Osteocyte (in vitro differentiated cells): ENCODE measurements around the gene MYCBPAP. TPM values are rescaled to one million over a fixed set of nuclear protein-coding genes. Genes with fewer than 3 reads are reported as not detected.
A peak's percentile ranks its signal among the peaks of the same experiment; 100 is the strongest.

Experiments used
- DNase-seq: peaks from one replicate; pipeline ENCODE4 v3.0.0; 2021; ENCODE audit warnings: mixed read lengths; ENCODE audit not compliant: unreplicated experiment; ENCODE audit errors: extremely low spot score
- H3K27ac Mint-ChIP-seq: one replicate; pipeline ENCODE4 v1.8.0; 2021; ENCODE audit warnings: mild to moderate bottlenecking, mixed read lengths; ENCODE audit not compliant: unreplicated experiment
- H3K27me3 Mint-ChIP-seq: one replicate; pipeline ENCODE4 v1.8.0; 2021; ENCODE audit warnings: mixed read lengths; ENCODE audit not compliant: unreplicated experiment
- H3K36me3 Mint-ChIP-seq: one replicate; pipeline ENCODE4 v1.8.0; 2021; ENCODE audit warnings: mixed read lengths; ENCODE audit not compliant: unreplicated experiment
- H3K4me1 Mint-ChIP-seq: one replicate; pipeline ENCODE4 v1.8.0; 2021; ENCODE audit warnings: mixed read lengths; ENCODE audit not compliant: unreplicated experiment
- H3K4me3 Mint-ChIP-seq: one replicate; pipeline ENCODE4 v1.8.0; 2021; ENCODE audit warnings: mild to moderate bottlenecking, moderate library complexity, mixed read lengths; ENCODE audit not compliant: unreplicated experiment
- H3K9me3 Mint-ChIP-seq: one replicate; pipeline ENCODE4 v1.8.0; 2021; ENCODE audit warnings: mixed read lengths; ENCODE audit not compliant: unreplicated experiment
- total RNA-seq: library from RNA; stranded (reverse); gene quantifications from 2 replicates; pipeline ENCODE4 v1.2.1, GENCODE V29; 2021
- TF ChIP-seq, protein P1 (sequence below): fragments of 200-600 bp; sonication (generic); IDR thresholded peaks from 2 replicates; pipeline ENCODE4 v1.5.0; 2021; ENCODE audit warnings: antibody characterized with exemption, mild to moderate bottlenecking, moderate library complexity

The MYCBPAP gene
- total RNA-seq, 1 donor from 2014 or later, result 0.46 TPM

- Mint-ChIP-seq H3K4me3 (peak overlapping the region; percentile 82), H3K27me3 (no peaks in the 10 kb centered on the region), H3K4me1 (peaks cover 19% of the 10 kb centered on the region), H3K27ac (peak overlapping the region; percentile 79), H3K36me3 (peaks cover 13% of the 10 kb centered on the region), H3K9me3 (no peaks in the 10 kb centered on the region)
- peak; percentile 90 for DNase-seq
- TF ChIP-seq, protein P1, sequence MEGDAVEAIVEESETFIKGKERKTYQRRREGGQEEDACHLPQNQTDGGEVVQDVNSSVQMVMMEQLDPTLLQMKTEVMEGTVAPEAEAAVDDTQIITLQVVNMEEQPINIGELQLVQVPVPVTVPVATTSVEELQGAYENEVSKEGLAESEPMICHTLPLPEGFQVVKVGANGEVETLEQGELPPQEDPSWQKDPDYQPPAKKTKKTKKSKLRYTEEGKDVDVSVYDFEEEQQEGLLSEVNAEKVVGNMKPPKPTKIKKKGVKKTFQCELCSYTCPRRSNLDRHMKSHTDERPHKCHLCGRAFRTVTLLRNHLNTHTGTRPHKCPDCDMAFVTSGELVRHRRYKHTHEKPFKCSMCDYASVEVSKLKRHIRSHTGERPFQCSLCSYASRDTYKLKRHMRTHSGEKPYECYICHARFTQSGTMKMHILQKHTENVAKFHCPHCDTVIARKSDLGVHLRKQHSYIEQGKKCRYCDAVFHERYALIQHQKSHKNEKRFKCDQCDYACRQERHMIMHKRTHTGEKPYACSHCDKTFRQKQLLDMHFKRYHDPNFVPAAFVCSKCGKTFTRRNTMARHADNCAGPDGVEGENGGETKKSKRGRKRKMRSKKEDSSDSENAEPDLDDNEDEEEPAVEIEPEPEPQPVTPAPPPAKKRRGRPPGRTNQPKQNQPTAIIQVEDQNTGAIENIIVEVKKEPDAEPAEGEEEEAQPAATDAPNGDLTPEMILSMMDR, result peak; percentile 53
These were observed 28.6 kb upstream of the MYCBPAP start for GRCh38 chr17:50479522-50480141.

DNA sequence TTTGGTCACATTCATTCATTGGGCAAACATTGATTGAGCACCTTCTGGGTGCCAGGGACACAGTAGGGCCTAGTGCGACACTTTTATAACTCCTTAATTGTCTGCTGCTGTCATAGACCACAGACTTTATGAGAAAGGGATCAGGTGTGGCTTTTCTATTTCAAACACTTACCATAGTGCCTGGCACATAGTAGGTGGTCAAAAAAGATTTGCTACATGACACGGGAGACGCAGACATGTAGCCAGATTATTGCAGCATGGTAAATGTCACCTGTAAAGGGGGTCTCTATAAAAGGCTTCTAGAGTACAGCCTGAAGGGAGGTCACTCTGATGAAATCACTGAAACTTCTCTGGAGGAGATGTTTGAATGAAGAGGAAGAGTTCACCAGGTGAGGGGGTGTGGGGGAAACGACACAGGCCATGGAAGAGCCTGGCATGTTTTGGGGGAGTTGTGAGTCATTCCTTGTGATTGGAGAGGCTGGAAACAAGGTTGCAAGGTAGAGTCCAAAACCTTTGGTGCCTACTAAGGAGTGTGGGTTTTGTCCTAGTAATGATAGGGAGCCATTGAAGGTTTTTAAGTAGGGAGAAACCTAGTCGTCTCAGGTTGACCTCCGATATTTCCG is 28.0 kb upstream of the MYCBPAP start:
- Mint-ChIP-seq H3K27ac (no peak overlapping the region), H3K4me3 (peak overlapping the region; percentile 82), H3K4me1 (peaks cover 19% of the 10 kb centered on the region), H3K9me3 (no peaks in the 10 kb centered on the region), H3K27me3 (no peaks in the 10 kb centered on the region), H3K36me3 (peaks cover 18% of the 10 kb centered on the region)
- TF ChIP-seq, protein P1, result no peak
- DNase-seq, result no peak

DNA sequence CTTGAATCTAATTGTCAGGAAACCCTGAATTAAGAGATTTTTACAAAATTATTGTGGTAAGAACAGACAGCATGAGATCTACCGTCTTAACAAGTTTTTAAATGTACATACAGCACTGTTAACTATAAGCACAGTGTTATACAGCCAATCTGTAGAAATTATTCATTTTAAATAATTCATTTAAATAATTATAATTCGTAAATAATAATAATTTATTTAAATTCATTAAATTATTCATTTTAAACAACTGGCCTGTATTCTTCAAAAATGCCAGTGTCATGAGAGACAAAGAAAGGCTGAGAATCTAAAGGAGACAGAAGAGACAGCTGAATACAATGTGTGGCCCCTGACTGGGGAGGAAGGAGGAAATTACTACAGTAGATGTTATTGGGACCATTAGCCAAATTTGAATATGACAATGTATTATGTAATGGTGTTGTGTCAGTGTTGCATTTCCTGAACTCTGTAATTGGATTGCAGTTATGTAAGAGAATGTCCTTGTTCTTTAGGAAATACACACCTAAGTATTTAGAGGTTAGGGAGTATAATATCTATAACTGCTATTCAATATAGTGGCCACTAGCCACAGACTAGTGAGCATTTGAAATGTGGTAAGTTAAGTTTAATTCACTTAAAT is 27.3 kb upstream of the MYCBPAP start:
- peaks cover 24% of the 10 kb centered on the region for H3K36me3 Mint-ChIP-seq
- no peak overlapping the region for H3K27ac Mint-ChIP-seq
- no peaks in the 10 kb centered on the region for H3K9me3 Mint-ChIP-seq

DNA sequence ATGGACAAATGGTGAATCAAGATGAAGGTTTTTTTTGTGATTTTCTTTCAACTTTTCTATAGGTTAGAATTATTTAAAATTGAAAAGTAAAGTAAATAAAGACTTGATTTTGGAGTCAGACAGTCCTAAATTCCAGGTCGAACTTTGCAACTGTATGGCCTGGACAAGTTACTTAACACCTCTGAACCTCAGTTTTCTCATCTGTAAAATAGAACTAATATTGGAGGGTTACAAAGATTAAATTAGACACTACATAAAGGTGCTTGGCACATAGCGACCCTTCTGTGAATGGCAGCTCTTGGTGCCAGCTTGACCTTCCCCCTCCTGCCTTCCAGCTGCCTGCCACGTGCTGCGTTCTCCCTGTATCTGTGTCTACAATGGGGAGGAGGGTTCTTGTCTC is 26.6 kb upstream of the MYCBPAP start:
- TF ChIP-seq, protein P1, result no peak
- Mint-ChIP-seq H3K27ac (no peak overlapping the region), H3K27me3 (no peaks in the 10 kb centered on the region), H3K4me3 (no peak overlapping the region), H3K9me3 (no peaks in the 10 kb centered on the region), H3K36me3 (peaks cover 24% of the 10 kb centered on the region), H3K4me1 (peaks cover 19% of the 10 kb centered on the region)
- no peak for DNase-seq

More for the DNA sequence above, 27.3 kb upstream of the MYCBPAP start:
- no peak for DNase-seq
- Mint-ChIP-seq H3K4me3 (no peak overlapping the region), H3K4me1 (peaks cover 19% of the 10 kb centered on the region), H3K27me3 (no peaks in the 10 kb centered on the region)
- TF ChIP-seq, protein P1, result no peak

DNA sequence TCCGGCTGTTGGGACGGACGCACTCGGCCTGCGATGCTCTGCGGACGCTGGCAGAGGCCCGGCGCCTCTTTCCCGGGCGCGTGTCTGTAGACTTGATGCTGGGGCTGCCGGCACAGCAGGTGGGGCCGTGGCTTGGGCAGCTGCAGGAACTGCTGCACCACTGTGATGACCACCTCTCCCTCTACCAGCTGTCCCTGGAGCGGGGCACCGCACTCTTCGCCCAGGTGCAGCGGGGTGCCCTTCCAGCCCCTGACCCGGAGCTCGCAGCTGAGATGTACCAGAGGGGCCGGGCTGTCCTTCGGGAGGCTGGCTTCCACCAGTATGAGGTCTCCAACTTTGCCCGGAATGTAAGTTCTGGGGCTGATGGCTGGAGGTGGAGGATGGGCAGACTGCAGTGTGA is 26.1 kb upstream of the MYCBPAP start:
- no peak overlapping the region for H3K4me3 Mint-ChIP-seq
- no peaks in the 10 kb centered on the region for H3K9me3 Mint-ChIP-seq
- TF ChIP-seq, protein P1, result no peak
- DNase-seq, result no peak
- H3K36me3 Mint-ChIP-seq, result peaks cover 24% of the 10 kb centered on the region
- no peaks in the 10 kb centered on the region for H3K27me3 Mint-ChIP-seq
- no peak overlapping the region for H3K27ac Mint-ChIP-seq
- H3K4me1 Mint-ChIP-seq, result peaks cover 19% of the 10 kb centered on the region
